ENCODE measurements around the gene MUC5AC. TPM values are rescaled to one million over a fixed set of nuclear protein-coding genes. Genes with fewer than 3 reads are reported as not detected.
A peak's percentile ranks its signal among the peaks of the same experiment; 100 is the strongest.

Gene MUC5AC
- total RNA-seq, 1 donor from 2014 or later: under 0.01 TPM

DNA sequence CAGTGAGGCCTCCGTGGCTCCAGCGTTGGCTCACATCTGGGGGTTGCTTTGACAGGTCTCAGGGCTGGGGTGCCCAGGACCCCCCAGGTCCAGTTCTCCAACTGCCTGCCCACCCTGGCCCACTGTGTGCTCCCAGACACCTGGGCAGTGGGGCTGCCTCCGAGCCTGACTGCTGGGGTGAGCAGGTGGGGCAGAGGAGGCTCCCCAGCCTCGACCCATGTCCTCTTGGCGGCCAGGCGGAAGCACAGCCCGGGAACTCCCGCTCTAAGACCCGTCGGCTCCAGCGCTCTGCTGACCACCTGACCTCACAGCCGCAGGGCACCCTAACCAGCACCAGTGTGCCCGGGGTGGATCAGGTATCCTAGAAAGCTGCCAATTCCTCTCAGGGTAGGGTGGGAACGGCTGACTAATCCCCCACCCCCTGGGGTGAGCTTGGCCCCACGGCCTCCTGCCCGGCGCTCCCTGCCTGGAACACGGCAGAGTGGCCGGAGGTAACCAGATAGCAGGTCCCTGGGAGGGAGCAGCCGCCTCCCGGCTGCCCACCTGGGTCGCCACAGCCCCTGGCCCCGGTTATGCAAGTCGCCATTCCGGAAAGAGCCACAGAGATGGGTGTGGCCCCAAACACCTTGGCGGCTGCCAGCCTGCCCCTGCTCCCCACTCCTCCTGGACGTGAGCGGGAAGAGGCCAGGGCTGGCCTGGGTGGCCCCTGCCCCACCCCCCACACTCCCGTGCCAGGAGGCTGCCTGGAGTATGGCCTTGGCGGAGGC lies 45.9 kb downstream of the MUC5AC start:
- no peaks in the 10 kb centered on the region for H3K9me3 ChIP-seq (ENCODE audit: control insufficient read depth in 3 of 3, low read length in 3 of 3)
- no peaks in the 10 kb centered on the region for H3K36me3 ChIP-seq (ENCODE audit: control insufficient read depth in 3 of 3, insufficient read depth in 3 of 3, low read length in 3 of 3)
- H3K4me3 ChIP-seq (ENCODE audit: low read length in 3 of 3): no peak overlapping the region
- no peak overlapping the region for H3K27ac ChIP-seq (ENCODE audit: low read depth, low read length)
- H3K27me3 ChIP-seq (ENCODE audit: control insufficient read depth in 3 of 3, insufficient read depth in 3 of 3, low read length in 3 of 3): peaks cover 28 to 51% (median 34%) of the 10 kb centered on the region in 3 donors
- no peaks in the 10 kb centered on the region for H3K4me1 ChIP-seq (ENCODE audit: control insufficient read depth in 3 of 3, insufficient read depth in 3 of 3, low read length in 3 of 3)
- peak overlapping the region in 1 of 3 donors; percentile 33 for H3K9ac ChIP-seq (ENCODE audit: low read depth in 1 of 3, low read length in 3 of 3)

- Histone ChIP-seq H3K27ac (ENCODE audit: low read depth, low read length) (no peak overlapping the region), H3K27me3 (ENCODE audit: control insufficient read depth in 3 of 3, insufficient read depth in 3 of 3, low read length in 3 of 3) (peaks cover 20 to 43% (median 26%) of the 10 kb centered on the region in 3 donors), H3K4me3 (ENCODE audit: low read length in 3 of 3) (no peak overlapping the region)
Observed at GRCh38 chr11:1204381-1205101, 46.8 kb downstream of the MUC5AC start.

DNA sequence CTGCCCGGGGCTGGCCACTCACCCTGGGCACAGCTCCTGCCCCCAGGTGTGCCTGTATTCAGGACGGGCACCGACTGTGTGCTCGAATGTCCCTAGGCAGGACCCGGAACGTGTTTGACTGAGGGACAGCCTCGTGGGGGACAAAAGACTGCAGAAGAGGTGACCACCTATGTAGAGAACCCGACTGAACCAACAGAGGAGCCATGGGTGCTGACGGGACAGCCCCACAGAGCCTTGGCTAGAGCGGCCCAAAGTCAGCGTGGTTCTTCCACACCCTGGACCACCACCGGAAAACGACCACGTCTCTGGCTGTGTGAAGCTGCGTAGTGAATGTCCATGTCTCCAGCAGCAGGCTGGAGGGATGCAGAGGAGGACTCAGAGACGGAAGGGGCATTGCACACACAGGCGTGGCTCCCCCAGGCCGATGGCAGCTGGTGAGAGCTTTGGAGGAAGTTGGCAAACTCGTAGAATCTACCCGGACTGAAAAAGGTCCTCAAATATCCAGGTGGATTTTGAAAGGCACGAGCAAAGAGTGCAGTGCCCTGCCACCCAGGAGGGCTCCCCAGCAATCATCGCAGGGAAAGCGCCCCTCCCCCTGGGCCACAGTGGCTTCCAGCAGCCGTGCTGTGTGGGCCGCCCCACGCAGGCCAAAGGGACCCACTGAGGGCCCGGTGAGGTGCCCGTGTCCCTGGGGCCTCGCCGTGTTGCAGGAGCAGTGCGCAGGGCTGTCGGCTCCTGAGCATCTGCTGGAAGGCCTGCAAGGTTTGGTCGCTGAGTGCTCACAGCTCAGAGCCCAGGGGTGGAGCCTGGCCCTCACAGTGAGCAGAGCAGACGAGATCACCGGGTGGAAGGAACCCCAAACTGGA lies 47.6 kb downstream of the MUC5AC start:
- no peak overlapping the region for H3K4me3 ChIP-seq (ENCODE audit: low read length in 3 of 3)
- H3K27ac ChIP-seq (ENCODE audit: low read depth, low read length): no peak overlapping the region
- H3K4me1 ChIP-seq (ENCODE audit: control insufficient read depth in 3 of 3, insufficient read depth in 3 of 3, low read length in 3 of 3): no peaks in the 10 kb centered on the region
- no peak overlapping the region for H3K9ac ChIP-seq (ENCODE audit: low read depth in 1 of 3, low read length in 3 of 3)
- H3K27me3 ChIP-seq (ENCODE audit: control insufficient read depth in 3 of 3, insufficient read depth in 3 of 3, low read length in 3 of 3): peaks cover 12 to 35% (median 19%) of the 10 kb centered on the region in 3 donors
- no peaks in the 10 kb centered on the region for H3K36me3 ChIP-seq (ENCODE audit: control insufficient read depth in 3 of 3, insufficient read depth in 3 of 3, low read length in 3 of 3)
- H3K9me3 ChIP-seq (ENCODE audit: control insufficient read depth in 3 of 3, low read length in 3 of 3): no peaks in the 10 kb centered on the region

More at GRCh38 chr11:1204381-1205101, 46.8 kb downstream of the MUC5AC start:
- Histone ChIP-seq H3K4me1 (ENCODE audit: control insufficient read depth in 3 of 3, insufficient read depth in 3 of 3, low read length in 3 of 3) (no peaks in the 10 kb centered on the region), H3K36me3 (ENCODE audit: control insufficient read depth in 3 of 3, insufficient read depth in 3 of 3, low read length in 3 of 3) (no peaks in the 10 kb centered on the region), H3K9me3 (ENCODE audit: control insufficient read depth in 3 of 3, low read length in 3 of 3) (no peaks in the 10 kb centered on the region), H3K9ac (ENCODE audit: low read depth in 1 of 3, low read length in 3 of 3) (no peak overlapping the region)

- Histone ChIP-seq H3K27ac (ENCODE audit: low read depth, low read length) (no peak overlapping the region), H3K4me3 (ENCODE audit: low read length in 3 of 3) (no peak overlapping the region), H3K9ac (ENCODE audit: low read depth in 1 of 3, low read length in 3 of 3) (no peak overlapping the region), H3K4me1 (ENCODE audit: control insufficient read depth in 3 of 3, insufficient read depth in 3 of 3, low read length in 3 of 3) (no peaks in the 10 kb centered on the region), H3K36me3 (ENCODE audit: control insufficient read depth in 3 of 3, insufficient read depth in 3 of 3, low read length in 3 of 3) (no peaks in the 10 kb centered on the region), H3K27me3 (ENCODE audit: control insufficient read depth in 3 of 3, insufficient read depth in 3 of 3, low read length in 3 of 3) (peaks cover 11 to 29% (median 13%) of the 10 kb centered on the region in 3 donors), H3K9me3 (ENCODE audit: control insufficient read depth in 3 of 3, low read length in 3 of 3) (no peaks in the 10 kb centered on the region)
Observed at GRCh38 chr11:1205987-1206331, 48.2 kb downstream of the MUC5AC start.

GRCh38 chr11:1206391-1207271 lies 48.9 kb downstream of the MUC5AC start:
- Histone ChIP-seq H3K4me1 (ENCODE audit: control insufficient read depth in 3 of 3, insufficient read depth in 3 of 3, low read length in 3 of 3) (no peaks in the 10 kb centered on the region), H3K9ac (ENCODE audit: low read depth in 1 of 3, low read length in 3 of 3) (no peak overlapping the region), H3K4me3 (ENCODE audit: low read length in 3 of 3) (no peak overlapping the region), H3K27me3 (ENCODE audit: control insufficient read depth in 3 of 3, insufficient read depth in 3 of 3, low read length in 3 of 3) (peaks cover 11 to 25% (median 11%) of the 10 kb centered on the region in 3 donors), H3K36me3 (ENCODE audit: control insufficient read depth in 3 of 3, insufficient read depth in 3 of 3, low read length in 3 of 3) (no peaks in the 10 kb centered on the region), H3K9me3 (ENCODE audit: control insufficient read depth in 3 of 3, low read length in 3 of 3) (peaks cover 0 to under 1% (median 0%) of the 10 kb centered on the region in 3 donors), H3K27ac (ENCODE audit: low read depth, low read length) (no peak overlapping the region)

- no peak overlapping the region for H3K9ac ChIP-seq (ENCODE audit: low read depth in 1 of 3, low read length in 3 of 3)
- H3K36me3 ChIP-seq (ENCODE audit: control insufficient read depth in 3 of 3, insufficient read depth in 3 of 3, low read length in 3 of 3): no peaks in the 10 kb centered on the region
- no peak overlapping the region for H3K4me3 ChIP-seq (ENCODE audit: low read length in 3 of 3)
- peaks cover 0 to 5% (median 2%) of the 10 kb centered on the region in 3 donors for H3K9me3 ChIP-seq (ENCODE audit: control insufficient read depth in 3 of 3, low read length in 3 of 3)
- H3K27me3 ChIP-seq (ENCODE audit: control insufficient read depth in 3 of 3, insufficient read depth in 3 of 3, low read length in 3 of 3): peaks cover 10 to 20% (median 11%) of the 10 kb centered on the region in 3 donors
- H3K4me1 ChIP-seq (ENCODE audit: control insufficient read depth in 3 of 3, insufficient read depth in 3 of 3, low read length in 3 of 3): no peaks in the 10 kb centered on the region
- no peak overlapping the region for H3K27ac ChIP-seq (ENCODE audit: low read depth, low read length)
Observed at GRCh38 chr11:1207401-1208143, 49.8 kb downstream of the MUC5AC start.

DNA sequence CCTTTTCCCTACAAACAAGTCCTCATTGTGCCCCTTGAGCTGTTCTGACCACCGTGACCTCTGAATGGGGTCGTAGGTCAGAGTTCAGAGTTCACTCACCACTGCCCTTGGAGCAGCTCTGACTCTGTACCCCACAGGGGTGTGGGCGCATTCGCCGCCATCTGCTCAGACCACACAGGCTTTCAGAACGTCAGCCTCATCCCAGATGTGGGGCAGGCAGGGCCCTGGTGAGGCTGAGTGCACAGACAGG lies 50.3 kb downstream of the MUC5AC start:
- peaks cover 6 to 16% (median 8%) of the 10 kb centered on the region in 3 donors for H3K27me3 ChIP-seq (ENCODE audit: control insufficient read depth in 3 of 3, insufficient read depth in 3 of 3, low read length in 3 of 3)
- H3K27ac ChIP-seq (ENCODE audit: low read depth, low read length): no peak overlapping the region
- H3K4me1 ChIP-seq (ENCODE audit: control insufficient read depth in 3 of 3, insufficient read depth in 3 of 3, low read length in 3 of 3): no peaks in the 10 kb centered on the region

GRCh38 chr11:1208394-1209261 lies 50.9 kb downstream of the MUC5AC start:
- Histone ChIP-seq H3K27ac (ENCODE audit: low read depth, low read length) (no peak overlapping the region), H3K4me1 (ENCODE audit: control insufficient read depth in 3 of 3, insufficient read depth in 3 of 3, low read length in 3 of 3) (no peaks in the 10 kb centered on the region), H3K4me3 (ENCODE audit: low read length in 3 of 3) (no peak overlapping the region), H3K9ac (ENCODE audit: low read depth in 1 of 3, low read length in 3 of 3) (no peak overlapping the region), H3K27me3 (ENCODE audit: control insufficient read depth in 3 of 3, insufficient read depth in 3 of 3, low read length in 3 of 3) (peaks cover 2 to 11% (median 4%) of the 10 kb centered on the region in 3 donors), H3K36me3 (ENCODE audit: control insufficient read depth in 3 of 3, insufficient read depth in 3 of 3, low read length in 3 of 3) (no peaks in the 10 kb centered on the region), H3K9me3 (ENCODE audit: control insufficient read depth in 3 of 3, low read length in 3 of 3) (peaks cover 0 to 7% (median 2%) of the 10 kb centered on the region in 3 donors)

More for the DNA sequence above, 50.3 kb downstream of the MUC5AC start:
- H3K9me3 ChIP-seq (ENCODE audit: control insufficient read depth in 3 of 3, low read length in 3 of 3): peaks cover 0 to 5% (median 2%) of the 10 kb centered on the region in 3 donors
- H3K4me3 ChIP-seq (ENCODE audit: low read length in 3 of 3): no peak overlapping the region
- H3K9ac ChIP-seq (ENCODE audit: low read depth in 1 of 3, low read length in 3 of 3): no peak overlapping the region
- no peaks in the 10 kb centered on the region for H3K36me3 ChIP-seq (ENCODE audit: control insufficient read depth in 3 of 3, insufficient read depth in 3 of 3, low read length in 3 of 3)

Measured in skeletal muscle tissue (tissue), 4 donors.